Heart right ventricle (tissue), 16 donors: ENCODE data around the gene ZMYND8. TPM values are rescaled to one million over a fixed set of nuclear protein-coding genes. Genes with fewer than 3 reads are reported as not detected.

Experiments used
- ATAC-seq, 8 donors: fragments of 200-7000 bp; cut with Tn5 transposase; one replicate each; pipeline ENCODE4 v1.9.1; 2020; ENCODE audit warnings: mild to moderate bottlenecking in 8 of 8, moderate library complexity in 8 of 8, moderate number of reproducible peaks in 1 of 8
- DNase-seq, 2 donors: peaks; one replicate each; pipeline ENCODE4 v3.0.0-alpha.2; 2020
- H3K27ac ChIP-seq, 10 donors: fragments of 200-600 bp; sonication (generic) in 2 of 10; one replicate each; pipeline versions ENCODE4 v1.5.0 to v1.8.0; 2020 to 2022; ENCODE audit warnings: mild to moderate bottlenecking in 3 of 10
- H3K27me3 ChIP-seq, 7 donors: fragments of 200-600 bp; one replicate each; pipeline ENCODE4 v1.8.0; 2021 to 2022; ENCODE audit warnings: mild to moderate bottlenecking in 2 of 7
- H3K36me3 ChIP-seq, 9 donors: fragments of 200-600 bp; sonication (generic) in 1 of 9; one replicate each; pipeline versions ENCODE4 v1.5.0 to v1.8.0; 2020 to 2022; ENCODE audit warnings: mild to moderate bottlenecking in 2 of 9
- H3K4me1 ChIP-seq, 9 donors: fragments of 200-600 bp; sonication (generic) in 1 of 9; one replicate each; pipeline versions ENCODE4 v1.5.0 to v1.8.0; 2020 to 2022; ENCODE audit warnings: mild to moderate bottlenecking in 4 of 9
- H3K4me3 ChIP-seq, 10 donors: fragments of 200-600 bp; sonication (generic) in 2 of 10; one replicate each; pipeline versions ENCODE4 v1.5.0 to v1.8.0; 2020 to 2022; ENCODE audit warnings: mild to moderate bottlenecking in 7 of 10, moderate library complexity in 2 of 10
- H3K9me3 ChIP-seq, 11 donors: fragments of 200-600 bp in 10 of 11; sonication (generic) in 2 of 11; one replicate each; pipeline versions ENCODE4 v1.5.0 to v1.8.0; 2013 to 2022; ENCODE audit warnings: mild to moderate bottlenecking in 2 of 11, control low read depth in 1 of 11, moderate library complexity in 1 of 11
- CTCF ChIP-seq, 9 donors: fragments of 200-600 bp; sonication (generic) in 2 of 9; IDR thresholded peaks; one replicate each; pipeline versions ENCODE4 v1.5.0 to v1.8.0; 2021 to 2022; ENCODE audit warnings: antibody characterized with exemption in 9 of 9, mild to moderate bottlenecking in 5 of 9, moderate library complexity in 1 of 9
- WGBS, 2 donors: extraction: QIAGEN DNeasy Blood & Tissue Kit; methylation state at CpG; one replicate each; pipeline ENCODE4 v1.1.7; 2013; ENCODE audit warnings: inconsistent platforms in 1 of 2; 5-methylcytosine and 5-hydroxymethylcytosine counted together
- intact Hi-C, 10 donors: fragments of 100-400 bp; cut with DNase I; formaldehyde crosslinking; loops; one replicate each; pipeline versions ENCODE4 v1.11.1 to v1.14.2; 2022
- polyA plus RNA-seq, 2 donors: library from polyadenylated mRNA; stranded (reverse); fragments of 200-250 nt; gene quantifications; one replicate each; pipeline ENCODE4 v1.2.3, GENCODE V29; 2013
- total RNA-seq, 10 donors: library from RNA; stranded (reverse); fragmentation: NEBNext Ultra II Directional in 3 of 10; extraction: Animal tissue kit (Norgen Biotek cat#: 25700) in 3 of 10; gene quantifications; one replicate each; pipeline versions ENCODE4 v1.2.1 to v1.2.4, GENCODE V29; 2021 to 2023
- donor health status: Arrhythmogenic right ventricular cardiomyopathy.
- donor health status: ischemic (EF 13 %, LVEDD 7.1; RV severe dilation, severe dysfunction).
- donor health status: healthy with polysubstance abuse.
- donor health status: DM: no; HTN: yes; CAD: no.
- donor health status: DM: no; HTN: no; CAD: no.
- donor health status: ischemic (EF 25% LVEDD 6.9; RV normal size, moderate dysfunction).
- donor health status: ischemic (EF 25% LVEDD 5.7; RV mildly dilated, moderate dysfunction).
- donor health status: healthy.
- donor health status: DM: yes; HTN: yes; CAD: no.
- donor health status: Ischemic cardiomyopathy.
- donor health status: ischemic (EF 35%, LVEDD 5.7; RV mildly dilated, moderate dysfunction).
- donor health status: nonischemic (EF 11% LVEDD 7.7; RV severe dilation, severe dysfunction).
- donor health status: DM: yes; HTN: yes; CAD: no.
- donor health status: PGD.
- donor health status: ischemic (EF 29% LVEDD 5.4; RV normal size, mild dysfunction).
- donor health status: nonischemic (EF 23%, LVEDD 6.1; RV moderate dilation, normal function).

Gene ZMYND8
- total and polyA plus RNA-seq, 12 donors, result 6.4 to 39.0 (median 28.0) TPM

- WGBS, 2 donors, result 79 to 82% methylated on average over 21 of the region's 21 CpGs
- H3K27ac ChIP-seq, result no peak overlapping the region
- H3K9me3 ChIP-seq, result no peaks in the 10 kb centered on the region
- intact Hi-C loops, result no loop called here
- H3K4me1 ChIP-seq, result peaks cover 0 to 8% (median 0%) of the 10 kb centered on the region in 9 donors
- ATAC-seq (peak in 2 of 8 donors; percentile 5 to 32), DNase-seq (no peak)
- H3K27me3 ChIP-seq, result peaks cover 0 to 20% (median 0%) of the 10 kb centered on the region in 7 donors
- H3K36me3 ChIP-seq, result no peaks in the 10 kb centered on the region
- TF ChIP-seq CTCF (IDR thresholded peaks at IDR 0.05), result no peak
- no peak overlapping the region for H3K4me3 ChIP-seq
These were observed 181.8 kb downstream of the ZMYND8 start for GRCh38 chr20:47174456-47175243.

- Histone ChIP-seq H3K4me3 (no peak overlapping the region), H3K27me3 (peaks cover 0 to 22% (median 0%) of the 10 kb centered on the region in 7 donors), H3K27ac (no peak overlapping the region), H3K9me3 (no peaks in the 10 kb centered on the region), H3K4me1 (peaks cover 0 to 8% (median 0%) of the 10 kb centered on the region in 9 donors), H3K36me3 (no peaks in the 10 kb centered on the region)
- ATAC-seq (no peak), DNase-seq (no peak)
- WGBS, 2 donors, result 92 to 94% methylated on average over 6 of the region's 6 CpGs
- intact Hi-C loops, result no loop called here
- no peak for TF ChIP-seq CTCF (IDR thresholded peaks at IDR 0.05)
These were observed 182.8 kb downstream of the ZMYND8 start for GRCh38 chr20:47173596-47174216.

- intact Hi-C loops, result no loop called here
- Histone ChIP-seq H3K9me3 (no peaks in the 10 kb centered on the region), H3K4me1 (peaks cover 0 to 8% (median 0%) of the 10 kb centered on the region in 9 donors), H3K27ac (no peak overlapping the region), H3K27me3 (peaks cover 0 to 24% (median 0%) of the 10 kb centered on the region in 7 donors), H3K4me3 (no peak overlapping the region), H3K36me3 (no peaks in the 10 kb centered on the region)
- no peak for DNase-seq
- WGBS, 2 donors, result 87 to 90% methylated on average over 16 of the region's 16 CpGs
- TF ChIP-seq CTCF (IDR thresholded peaks at IDR 0.05), result no peak
- no peak for ATAC-seq
These were observed 183.9 kb downstream of the ZMYND8 start for GRCh38 chr20:47172579-47172978.

- 85 to 90% methylated on average over 9 of the region's 9 CpGs for WGBS, 2 donors
- ATAC-seq (no peak), DNase-seq (no peak)
- H3K36me3 ChIP-seq, result no peaks in the 10 kb centered on the region
- no peak overlapping the region for H3K4me3 ChIP-seq
- H3K4me1 ChIP-seq, result no peaks in the 10 kb centered on the region
- no peaks in the 10 kb centered on the region for H3K9me3 ChIP-seq
- TF ChIP-seq CTCF (IDR thresholded peaks at IDR 0.05), result no peak
- intact Hi-C loops, result no loop called here
- H3K27me3 ChIP-seq, result peaks cover 0 to 20% (median 0%) of the 10 kb centered on the region in 7 donors
- no peak overlapping the region for H3K27ac ChIP-seq
These were observed 188.7 kb downstream of the ZMYND8 start for GRCh38 chr20:47167846-47168245.
